NAMALWA (cell line): Measurements from ENCODE around the gene HCN3.
"Not testable (repeated sequence)": the region's sequence is repeated elsewhere in the genome, so short reads cannot be mapped to it uniquely, and the experiment has no call there.

Source experiments
- DNase-seq: peaks from one replicate; pipeline ENCODE4 v3.0.0-alpha.2; 2015; ENCODE audit warnings: low spot score

Gene HCN3

DNA sequence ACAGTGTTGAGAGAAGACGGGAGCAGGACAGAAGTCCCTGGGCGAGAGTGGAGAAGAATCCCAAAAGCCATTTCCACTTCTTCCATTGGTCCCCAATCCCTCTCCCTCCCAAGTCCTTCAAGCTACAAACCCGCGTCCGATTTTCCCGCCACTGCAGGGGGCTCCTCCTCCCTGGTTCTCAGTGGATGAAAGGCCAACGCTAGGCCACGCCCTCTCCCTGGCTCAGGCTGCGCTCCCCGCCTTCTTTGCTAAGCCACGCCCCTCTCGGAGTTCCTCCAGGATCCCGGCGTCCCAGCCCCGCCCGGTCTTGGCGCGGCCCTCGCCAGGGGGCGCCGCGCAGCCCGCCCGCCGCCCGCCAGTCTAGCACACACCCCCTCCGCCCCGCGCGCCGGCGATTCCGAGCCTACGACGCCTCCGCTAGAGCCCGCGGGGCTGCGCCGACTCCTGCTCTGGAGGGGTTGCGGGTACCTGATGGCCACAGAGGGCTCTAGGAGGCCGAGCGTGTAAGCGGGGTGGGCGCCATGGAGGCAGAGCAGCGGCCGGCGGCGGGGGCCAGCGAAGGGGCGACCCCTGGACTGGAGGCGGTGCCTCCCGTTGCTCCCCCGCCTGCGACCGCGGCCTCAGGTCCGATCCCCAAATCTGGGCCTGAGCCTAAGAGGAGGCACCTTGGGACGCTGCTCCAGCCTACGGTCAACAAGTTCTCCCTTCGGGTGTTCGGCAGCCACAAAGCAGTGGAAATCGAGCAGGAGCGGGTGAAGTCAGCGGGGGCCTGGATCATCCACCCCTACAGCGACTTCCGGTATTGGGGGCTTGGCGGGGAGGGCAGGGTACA lies at the start of gene HCN3:
TSS of gene HCN3 (plus strand) at position 394 of the 832 bp plus-strand sequence. CDS start at position 522, 128 bp downstream.
- peak; percentile 98 for DNase-seq

GRCh38 chr1:155228096-155228427 lies 49.2 kb upstream of the HCN3 start:
- no peak for DNase-seq

DNA sequence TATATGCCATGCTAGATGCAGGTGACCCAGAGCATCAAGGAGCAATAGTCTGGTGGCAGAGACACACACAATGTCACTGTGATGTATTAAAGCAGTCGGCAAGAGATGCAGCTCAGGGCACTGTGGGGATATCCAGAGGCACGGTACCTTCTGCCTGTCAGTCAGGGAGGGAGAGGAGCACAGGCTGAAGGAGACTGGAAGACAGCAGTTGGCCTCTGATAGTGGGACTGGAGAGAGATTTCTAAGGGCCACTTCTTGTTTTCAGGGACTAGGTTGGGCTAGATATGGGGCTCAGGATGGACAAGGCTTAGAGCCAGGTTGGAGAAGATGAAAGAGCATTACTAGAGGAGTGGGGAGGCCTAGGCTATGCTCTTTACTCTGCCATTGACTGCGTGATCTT lies 46.0 kb upstream of the HCN3 start:
- DNase-seq = not testable (repeated sequence)

DNA sequence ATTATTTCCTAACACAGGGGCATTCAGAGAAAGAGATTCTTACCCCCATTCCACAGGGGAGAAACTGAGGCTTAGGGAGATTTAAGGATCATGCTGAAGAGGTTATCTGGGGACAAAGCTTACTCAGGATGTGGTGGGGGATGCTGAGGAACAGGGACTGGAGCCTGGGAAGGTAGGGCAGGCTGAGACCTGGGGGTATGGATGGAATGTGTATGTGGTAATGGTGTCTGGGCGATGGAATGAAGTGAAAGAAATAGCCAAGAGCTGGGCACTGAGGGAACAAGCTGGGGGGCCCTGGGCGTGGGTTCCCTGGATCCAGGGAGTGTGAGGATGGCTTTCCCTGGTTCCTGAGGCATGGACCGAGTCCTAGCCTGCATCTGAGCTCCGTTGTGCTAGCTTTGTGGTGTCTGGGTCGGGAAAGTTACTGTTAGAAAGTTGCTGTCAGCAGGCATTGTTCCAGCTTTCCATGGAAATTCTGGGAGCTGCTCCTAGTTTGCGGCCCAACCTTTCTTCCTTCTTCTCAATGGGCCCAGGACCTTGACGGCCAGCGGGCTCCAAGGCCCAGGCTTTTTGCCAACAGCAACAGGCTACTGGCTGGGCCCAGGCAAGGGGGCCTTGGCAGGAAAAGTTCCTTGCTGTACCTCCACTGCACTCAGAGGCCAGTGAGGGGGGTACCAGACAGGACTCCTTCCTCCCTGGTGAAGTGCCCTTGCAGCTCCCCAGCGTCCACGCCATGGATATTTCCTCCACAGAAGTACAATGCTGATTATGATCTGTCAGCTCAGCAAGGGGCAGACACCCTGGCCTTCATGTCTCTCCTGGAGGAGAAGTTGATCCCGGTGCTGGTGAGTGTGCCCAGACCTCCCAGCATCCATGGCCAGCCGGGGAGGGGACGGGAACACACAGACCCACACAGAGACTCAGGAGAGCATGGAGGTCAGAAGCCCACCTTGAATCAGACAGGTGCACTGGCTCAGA lies 45.0 kb upstream of the HCN3 start:
- not testable (repeated sequence) for DNase-seq

DNA sequence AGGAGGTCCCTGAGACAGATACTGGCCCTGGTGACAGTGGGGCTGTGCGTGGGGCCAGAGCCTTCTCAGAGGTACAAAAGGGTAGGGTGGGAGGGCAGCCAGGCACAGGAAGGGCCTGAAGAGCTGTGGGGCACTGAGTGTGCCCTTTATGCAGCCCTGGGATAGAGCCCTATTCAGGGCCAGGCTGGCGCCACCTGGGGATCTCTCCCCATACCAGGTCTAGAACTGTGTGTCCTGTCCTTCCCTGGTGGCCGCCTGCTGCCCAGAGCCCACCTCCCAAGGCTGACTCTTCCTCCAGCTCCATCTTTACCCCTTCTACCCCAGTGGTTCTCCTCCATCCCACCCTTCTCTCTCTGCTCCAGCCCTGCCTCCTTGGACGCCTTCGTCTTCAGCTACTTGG lies 43.8 kb upstream of the HCN3 start:
- DNase-seq = not testable (repeated sequence)

DNA sequence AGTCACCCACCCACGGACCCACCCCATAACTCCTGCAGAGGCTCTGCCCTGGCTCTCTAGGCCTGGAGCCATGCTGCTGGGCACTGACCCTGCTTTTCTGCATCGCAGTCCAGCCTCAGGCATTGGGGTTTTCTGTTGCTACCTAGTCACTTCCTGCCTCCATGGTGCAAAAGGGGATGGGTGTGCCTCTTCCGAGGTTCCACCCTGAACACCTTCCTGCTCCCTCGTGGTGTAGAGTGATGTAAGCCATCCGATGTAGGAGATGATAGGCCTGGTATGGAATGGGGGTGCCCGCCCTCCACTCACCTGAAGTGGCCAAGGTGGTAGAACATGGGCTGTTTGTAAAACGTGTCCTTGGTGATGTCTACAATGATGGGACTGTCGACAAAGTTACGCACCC lies 41.9 kb upstream of the HCN3 start:
- DNase-seq = not testable (repeated sequence)

DNA sequence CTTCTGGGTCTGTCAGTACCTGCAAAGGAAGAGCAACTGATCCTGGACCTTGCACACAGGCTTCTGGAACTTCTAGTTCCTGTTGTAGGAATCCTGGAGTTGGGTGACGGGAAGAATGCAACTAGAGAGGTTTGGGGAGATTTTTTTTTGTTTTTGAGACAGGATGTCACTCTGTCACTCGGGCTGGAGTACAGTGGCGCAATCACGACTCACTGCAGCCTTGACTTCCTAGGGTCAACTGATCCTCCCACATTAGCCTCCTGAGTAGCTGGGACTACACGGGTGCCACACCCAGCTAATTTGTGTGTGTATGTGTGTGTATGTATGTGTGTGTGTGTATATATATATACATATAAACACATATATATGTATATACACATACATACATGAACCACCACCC lies 40.8 kb upstream of the HCN3 start:
- DNase-seq = no peak

- DNase-seq = peak; percentile 92
Observed at GRCh38 chr1:155241069-155241679, 36.1 kb upstream of the HCN3 start.

- DNase-seq = no peak
Observed at GRCh38 chr1:155241841-155242264, 35.4 kb upstream of the HCN3 start.

- no peak for DNase-seq
Observed at GRCh38 chr1:155242805-155243358, 34.4 kb upstream of the HCN3 start.

DNA sequence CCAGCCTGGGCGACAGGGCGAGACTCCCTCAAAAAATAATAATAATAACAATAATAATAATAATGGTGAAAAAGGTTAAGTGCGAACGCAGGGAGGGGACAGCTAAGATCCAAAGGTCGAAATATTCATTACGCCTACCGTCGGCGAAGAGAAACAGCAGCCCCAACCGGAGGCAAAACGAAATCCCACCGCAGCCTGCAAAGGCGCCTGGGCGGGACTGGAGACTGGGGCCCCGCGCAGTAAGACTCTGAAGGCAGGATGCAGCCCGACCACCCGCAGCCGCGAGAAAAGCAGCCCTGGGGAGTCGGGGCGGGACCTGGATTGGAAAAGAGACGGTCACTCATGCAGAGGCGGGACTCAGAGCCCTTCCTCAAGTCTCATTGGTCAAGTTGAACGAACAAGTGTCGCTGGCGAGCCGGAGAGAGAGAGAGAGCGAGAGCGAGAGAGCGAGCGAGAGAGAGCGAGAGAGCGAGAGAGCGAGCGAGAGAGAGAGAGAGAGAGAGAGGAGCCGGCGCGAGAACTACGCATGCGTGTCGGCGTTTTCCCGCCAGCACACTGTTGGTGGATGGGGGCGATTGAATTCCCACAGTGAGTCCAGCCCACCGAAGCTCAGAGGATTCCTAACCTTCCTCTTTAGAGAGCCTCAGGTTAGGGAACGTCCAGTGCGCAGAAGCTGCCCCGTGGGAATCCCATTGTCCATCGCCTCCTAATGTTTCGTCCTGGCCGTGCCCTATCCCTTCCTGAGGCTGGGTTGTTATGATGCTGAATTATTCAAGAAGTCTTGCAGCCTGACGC lies 32.7 kb upstream of the HCN3 start:
- peak; percentile 100 for DNase-seq

GRCh38 chr1:155245163-155245524 lies 32.1 kb upstream of the HCN3 start:
- no peak for DNase-seq

- not testable (repeated sequence) for DNase-seq
Observed at GRCh38 chr1:155246796-155247195, 30.5 kb upstream of the HCN3 start.

GRCh38 chr1:155247667-155248553 lies 29.4 kb upstream of the HCN3 start:
- no peak for DNase-seq

DNA sequence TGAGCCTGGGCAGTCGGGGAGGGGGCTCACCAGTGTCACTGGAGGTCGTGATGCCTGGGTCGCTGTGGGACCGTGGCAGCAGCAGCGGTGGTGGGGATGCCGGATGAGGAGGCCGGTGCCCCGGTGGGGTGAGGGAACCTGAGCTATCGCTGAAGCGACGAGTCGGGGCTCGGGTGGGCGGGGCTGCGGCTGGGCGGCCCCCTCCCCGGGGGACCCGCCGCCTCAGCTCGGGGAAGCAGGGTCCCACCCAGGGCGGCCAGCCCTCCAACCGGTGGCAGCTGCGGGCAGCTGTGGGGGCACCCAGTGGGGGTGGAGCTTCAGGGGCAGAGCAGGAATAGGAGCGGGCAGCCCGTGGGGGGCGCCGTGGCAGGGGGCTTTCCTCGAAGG lies 27.0 kb upstream of the HCN3 start:
- DNase-seq = no peak

GRCh38 chr1:155250633-155251449 lies 26.4 kb upstream of the HCN3 start:
- peak; percentile 99 for DNase-seq

GRCh38 chr1:155251566-155251965 lies 25.7 kb upstream of the HCN3 start:
- no peak for DNase-seq

DNA sequence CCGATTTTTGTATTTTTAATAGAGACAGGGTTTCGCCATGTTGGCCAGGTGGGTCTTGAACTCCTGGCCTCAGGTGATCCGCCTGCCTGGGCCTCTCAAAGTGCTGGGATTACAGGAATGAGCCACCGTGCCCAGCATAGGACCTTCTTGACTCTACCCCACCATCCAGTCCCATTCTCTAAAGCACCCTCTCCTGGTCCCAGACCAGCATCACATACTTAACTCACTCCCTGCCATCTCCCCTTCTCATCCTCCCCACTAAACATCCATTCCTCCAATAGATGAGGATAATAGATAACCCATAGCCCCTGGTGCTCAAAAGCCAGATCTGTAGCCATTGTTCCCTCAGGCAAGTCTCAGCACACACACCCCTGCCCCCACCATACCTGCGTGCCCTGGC lies 24.1 kb upstream of the HCN3 start:
- no peak for DNase-seq

DNA sequence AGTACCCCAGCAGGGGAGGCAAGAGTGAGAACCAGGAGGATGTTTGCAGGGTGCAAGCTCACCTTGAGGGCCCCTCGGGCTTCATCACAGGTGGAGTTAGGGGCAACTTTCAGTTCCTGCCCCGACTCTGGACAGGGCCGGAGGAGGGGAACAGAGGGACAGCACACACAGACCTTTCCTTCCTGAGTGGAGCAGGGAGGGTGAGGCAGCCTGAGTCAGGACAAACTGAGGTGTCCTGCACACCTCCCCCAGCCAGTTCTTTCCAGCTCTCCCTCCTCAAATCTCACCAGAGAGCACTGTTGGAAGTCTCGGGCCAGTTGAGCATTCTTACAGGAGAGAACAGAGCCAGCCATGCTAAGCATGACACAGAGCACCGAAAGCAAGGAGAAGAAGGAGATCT lies 23.5 kb upstream of the HCN3 start:
- no peak for DNase-seq
